ENCODE measurements around the gene CBX3. TPM values are rescaled to one million over a fixed set of nuclear protein-coding genes. Genes with fewer than 3 reads are reported as not detected.
"Not testable (repeated sequence)": the region's sequence is repeated elsewhere in the genome, so short reads cannot be mapped to it uniquely, and the experiment has no call there.

CBX3 gene
- total RNA-seq, 1 donor from 2014 or later = 77.4 TPM

DNA sequence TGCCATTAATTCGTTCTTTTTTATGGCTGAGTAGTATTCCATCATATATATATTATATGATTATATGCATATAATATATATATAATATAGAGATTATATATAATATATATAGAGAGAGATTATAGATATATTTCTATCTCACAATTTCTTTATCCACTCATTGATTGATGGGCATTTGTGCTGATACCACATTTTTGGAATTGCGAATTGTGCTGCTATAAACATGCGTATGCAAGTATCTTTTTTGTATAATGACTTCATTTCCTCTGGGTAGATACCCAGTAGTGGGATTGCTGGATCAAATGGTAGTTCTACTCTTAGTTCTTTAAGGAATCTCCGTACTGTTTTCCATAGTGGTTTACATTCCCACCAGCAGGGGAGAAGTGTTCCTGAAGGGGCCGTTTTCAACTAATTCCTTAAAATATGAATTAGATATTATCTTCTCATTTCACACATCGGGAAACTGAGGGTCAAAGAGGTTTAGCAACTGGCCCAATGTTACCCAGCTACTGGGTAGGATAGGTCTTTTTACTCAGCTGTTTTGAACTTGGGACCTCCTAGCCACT is 33.0 kb upstream of the CBX3 start:
- ATAC-seq = no peak
- no peak for DNase-seq (ENCODE audit: low spot score)
- intact Hi-C loops (cut with DNase I) = no loop called here

GRCh38 chr7:26169271-26169670 is 32.3 kb upstream of the CBX3 start:
- DNase-seq (ENCODE audit: low spot score) (no peak), ATAC-seq (no peak)
- intact Hi-C loops (cut with DNase I) = no loop called here

DNA sequence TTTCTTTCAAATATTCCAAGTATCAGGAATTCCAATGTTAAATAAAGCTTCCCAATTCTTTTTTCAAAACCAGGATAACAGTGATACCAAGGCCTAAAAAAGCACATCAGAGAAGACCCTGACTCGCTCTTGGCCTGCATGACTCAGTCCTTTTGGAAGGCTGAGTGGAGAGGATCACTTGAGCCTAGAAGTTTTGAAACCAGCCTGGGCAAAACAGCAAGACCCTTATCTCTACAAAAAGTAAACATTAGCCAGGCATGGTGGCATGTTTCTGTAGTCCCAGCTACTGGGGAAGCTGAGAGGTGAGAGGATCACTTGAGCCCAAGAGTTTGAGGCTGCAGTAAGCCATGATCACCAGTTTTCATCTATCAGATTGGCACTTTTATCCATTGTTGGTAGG is 30.9 kb upstream of the CBX3 start:
- DNase-seq (ENCODE audit: low spot score) (no peak), ATAC-seq (no peak)
- intact Hi-C loops (cut with DNase I) = no loop called here

- ATAC-seq = no peak
- intact Hi-C loops (cut with DNase I) = no loop called here
- DNase-seq (ENCODE audit: low spot score) = no peak
Measured at GRCh38 chr7:26171601-26172000, 29.9 kb upstream of the CBX3 start.

GRCh38 chr7:26172048-26172447 is 29.5 kb upstream of the CBX3 start:
- no peak for DNase-seq (ENCODE audit: low spot score)
- intact Hi-C loops (cut with DNase I) = no loop called here
- ATAC-seq = no peak

- DNase-seq (ENCODE audit: low spot score); intact Hi-C loops (cut with DNase I); ATAC-seq: not testable (repeated sequence)
Measured at GRCh38 chr7:26175903-26176302, 25.6 kb upstream of the CBX3 start.

DNA sequence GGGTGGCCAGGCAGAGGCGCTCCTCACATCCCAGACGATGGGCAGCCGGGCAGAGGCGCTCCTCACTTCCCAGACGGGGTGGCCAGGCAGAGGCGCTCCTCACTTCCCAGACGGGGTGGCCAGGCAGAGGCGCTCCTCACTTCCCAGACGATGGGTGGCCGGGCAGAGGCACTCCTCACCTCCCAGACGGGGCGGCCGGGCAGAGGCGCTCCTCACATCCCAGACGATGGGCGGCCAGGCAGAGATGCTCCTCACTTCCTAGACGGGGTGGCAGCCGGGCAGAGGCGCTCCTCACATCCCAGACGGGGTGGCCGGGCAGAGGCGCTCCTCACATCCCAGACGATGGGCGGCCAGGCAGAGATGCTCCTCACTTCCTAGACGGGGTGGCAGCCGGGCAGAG is 24.8 kb upstream of the CBX3 start:
- ATAC-seq; DNase-seq (ENCODE audit: low spot score); intact Hi-C loops (cut with DNase I): not testable (repeated sequence)

DNA sequence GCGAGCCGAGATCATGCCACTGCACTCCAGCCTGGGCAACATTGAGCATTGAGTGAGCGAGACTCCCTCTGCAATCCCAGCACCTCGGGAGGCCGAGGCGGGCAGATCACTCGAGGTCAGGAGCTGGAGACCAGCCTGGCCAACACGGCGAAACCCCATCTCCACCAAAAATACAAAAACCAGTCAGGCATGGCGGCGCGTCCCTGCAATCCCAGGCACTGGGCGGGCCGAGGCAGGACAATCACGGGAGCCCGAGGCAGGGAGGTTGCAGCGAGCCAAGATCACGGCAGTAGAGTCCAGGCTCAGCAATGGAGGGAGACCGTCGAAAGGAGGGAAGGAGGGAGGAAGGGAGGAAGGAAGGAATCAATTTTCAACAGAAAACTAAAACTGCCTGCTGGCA is 24.3 kb upstream of the CBX3 start:
- intact Hi-C loops (cut with DNase I); DNase-seq (ENCODE audit: low spot score); ATAC-seq: not testable (repeated sequence)

- intact Hi-C loops (cut with DNase I) = no loop called here
- DNase-seq (ENCODE audit: low spot score) (no peak), ATAC-seq (no peak)
Measured at GRCh38 chr7:26178272-26178960, 23.1 kb upstream of the CBX3 start.

- ATAC-seq (no peak), DNase-seq (ENCODE audit: low spot score) (no peak)
- intact Hi-C loops (cut with DNase I) = no loop called here
Measured at GRCh38 chr7:26179422-26179821, 22.1 kb upstream of the CBX3 start.

DNA sequence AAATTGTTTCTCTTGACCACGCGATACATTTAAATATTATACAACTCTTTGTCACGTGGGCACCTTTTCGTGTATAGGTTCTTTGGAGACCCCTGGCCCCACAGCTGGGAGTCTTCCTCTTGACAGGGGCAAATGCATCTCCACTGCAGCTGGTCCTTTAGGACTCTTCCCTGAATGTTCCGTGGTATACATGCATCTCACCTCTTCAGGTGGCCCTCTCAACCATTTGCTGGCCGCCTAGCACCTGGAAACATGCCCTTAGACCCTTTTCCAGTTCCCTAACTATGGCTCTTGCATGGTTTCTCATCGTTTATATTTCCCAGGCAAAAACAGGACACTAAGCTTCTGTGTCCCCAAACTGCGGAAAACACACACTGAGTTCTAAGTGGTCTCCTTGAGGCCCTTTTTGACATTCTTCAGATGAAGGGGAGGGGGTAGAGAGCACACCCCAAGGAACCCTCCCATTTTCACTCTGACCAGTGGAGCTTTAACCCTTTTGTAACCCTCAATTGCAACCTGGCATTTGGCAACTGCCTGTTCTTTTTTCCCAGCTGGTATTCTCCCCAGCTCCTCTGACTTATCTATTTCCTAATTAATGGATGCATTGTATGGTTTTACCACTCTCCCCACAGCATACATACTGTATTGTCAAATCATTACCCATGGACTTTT is 21.6 kb upstream of the CBX3 start:
- ATAC-seq (no peak), DNase-seq (ENCODE audit: low spot score) (no peak)
- intact Hi-C loops (cut with DNase I) = no loop called here

DNA sequence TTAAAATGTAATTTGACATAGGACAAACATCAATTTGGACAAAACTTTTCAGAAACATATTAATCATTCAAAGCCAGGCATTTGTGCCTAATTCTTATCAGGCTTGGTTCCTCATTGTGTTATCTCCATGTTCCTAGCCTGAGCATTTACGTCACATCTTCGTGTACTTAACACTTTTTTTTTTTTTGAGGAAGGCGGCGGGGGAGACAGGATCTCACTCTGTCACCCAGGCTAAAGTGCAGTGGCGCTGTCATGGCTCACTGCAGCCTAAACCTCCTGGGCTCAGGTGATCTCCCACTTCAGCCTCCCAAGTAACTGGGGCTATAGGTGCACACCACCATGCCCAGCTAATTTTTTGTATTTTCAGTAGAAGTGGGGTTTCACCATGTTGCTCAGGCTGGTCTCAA is 20.8 kb upstream of the CBX3 start:
- ATAC-seq (no peak), DNase-seq (ENCODE audit: low spot score) (no peak)
- intact Hi-C loops (cut with DNase I) = no loop called here

- no peak for ATAC-seq
Measured at GRCh38 chr7:26181474-26182227, 19.9 kb upstream of the CBX3 start.

DNA sequence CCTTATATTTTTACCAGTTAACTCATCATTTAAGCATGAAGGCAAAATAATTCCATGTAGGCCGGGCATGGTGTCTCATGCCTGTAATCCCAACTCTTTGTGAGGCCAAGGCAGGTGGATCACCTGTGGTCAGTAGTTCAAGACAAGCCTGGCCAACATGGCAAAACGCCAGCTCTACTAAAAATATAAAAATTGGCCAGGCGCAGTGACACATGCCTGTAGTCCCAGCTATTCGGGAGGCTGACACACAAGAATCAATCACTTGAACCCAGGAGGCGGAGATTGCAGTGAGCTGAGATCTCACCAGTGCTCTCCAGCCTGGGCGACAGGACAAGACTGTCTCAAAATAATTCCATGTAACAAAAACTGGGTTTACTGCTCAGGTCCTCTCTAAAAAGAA is 19.3 kb upstream of the CBX3 start:
- intact Hi-C loops (cut with DNase I) = no loop called here
- DNase-seq (ENCODE audit: low spot score) (no peak), ATAC-seq (no peak)

More at GRCh38 chr7:26181474-26182227, 19.9 kb upstream of the CBX3 start:
- no peak for DNase-seq (ENCODE audit: low spot score)
- intact Hi-C loops (cut with DNase I) = no loop called here

DNA sequence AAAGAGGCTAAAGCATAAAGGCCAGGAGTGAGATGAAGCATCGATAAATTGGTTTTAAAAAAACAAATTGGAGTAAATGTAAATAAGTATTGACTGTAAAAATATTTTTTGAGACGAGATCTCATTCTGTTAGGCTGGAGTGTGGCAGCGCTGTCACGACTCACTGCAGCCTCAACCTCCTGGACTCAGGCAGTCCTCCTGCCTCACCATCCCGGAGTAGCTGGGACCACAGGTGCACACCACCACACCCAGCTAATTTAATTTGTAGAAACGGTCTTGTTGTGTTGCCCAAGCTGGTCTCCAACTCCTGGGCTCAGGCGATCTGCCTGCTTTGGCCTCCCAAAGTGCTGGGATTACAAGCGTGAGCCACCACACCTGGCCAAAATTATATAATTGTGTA is 18.8 kb upstream of the CBX3 start:
- ATAC-seq = no peak
- intact Hi-C loops (cut with DNase I) = no loop called here

GRCh38 chr7:26183545-26184280 is 17.8 kb upstream of the CBX3 start:
- intact Hi-C loops (cut with DNase I) = no loop called here
- ATAC-seq = peak; percentile 29
- no peak for DNase-seq (ENCODE audit: low spot score)

More for the DNA sequence above, 18.8 kb upstream of the CBX3 start:
- DNase-seq (ENCODE audit: low spot score) = no peak

DNA sequence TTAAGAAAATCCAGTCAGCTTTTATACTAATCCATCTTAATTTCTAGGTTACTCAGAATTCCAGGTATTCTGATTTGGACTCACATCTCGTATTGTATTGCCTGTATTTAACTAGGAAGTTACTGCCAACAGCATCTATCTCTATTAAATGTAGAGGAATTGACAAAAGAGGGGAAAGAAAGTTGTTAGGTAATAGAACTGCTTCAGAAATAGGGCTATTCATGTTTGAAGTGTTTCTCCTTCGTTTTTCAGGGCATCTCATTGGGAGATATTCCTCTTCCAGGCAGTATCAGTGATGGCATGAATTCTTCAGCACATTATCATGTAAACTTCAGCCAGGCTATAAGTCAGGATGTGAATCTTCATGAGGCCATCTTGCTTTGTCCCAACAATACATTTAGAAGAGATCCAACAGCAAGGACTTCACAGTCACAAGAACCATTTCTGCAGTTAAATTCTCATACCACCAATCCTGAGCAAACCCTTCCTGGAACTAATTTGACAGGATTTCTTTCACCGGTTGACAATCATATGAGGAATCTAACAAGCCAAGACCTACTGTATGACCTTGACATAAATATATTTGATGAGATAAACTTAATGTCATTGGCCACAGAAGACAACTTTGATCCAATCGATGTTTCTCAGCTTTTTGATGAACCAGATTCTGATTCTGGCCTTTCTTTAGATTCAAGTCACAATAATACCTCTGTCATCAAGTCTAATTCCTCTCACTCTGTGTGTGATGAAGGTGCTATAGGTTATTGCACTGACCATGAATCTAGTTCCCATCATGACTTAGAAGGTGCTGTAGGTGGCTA is 17.1 kb upstream of the CBX3 start:
- intact Hi-C loops (cut with DNase I); DNase-seq (ENCODE audit: low spot score); ATAC-seq: not testable (repeated sequence)

- ATAC-seq = no peak
- DNase-seq (ENCODE audit: low spot score) = no peak
- intact Hi-C loops (cut with DNase I) = no loop called here
Measured at GRCh38 chr7:26185131-26185843, 16.3 kb upstream of the CBX3 start.
